Astrocyte of the spinal cord (primary cell): ENCODE data around the gene ZBTB42.
"Not testable (repeated sequence)": the region's sequence is repeated elsewhere in the genome, so short reads cannot be mapped to it uniquely, and the experiment has no call there.

Source experiments
- DNase-seq: peaks from one replicate; pipeline ENCODE4 v3.0.0; 2011; ENCODE audit warnings: low read depth, low spot score
- H3K4me3 ChIP-seq: 2 replicates; pipeline ENCODE4 v1.5.1; 2011; ENCODE audit warnings: low read depth, mild to moderate bottlenecking, low read length, moderate library complexity
- in situ Hi-C: cut with HindIII; loops from 2 replicates; pipeline ENCODE4 v1.10.0; 2017; ENCODE audit warnings: low sequenced_read_pairs
- TF ChIP-seq, protein P1 (sequence below): IDR thresholded peaks from 2 replicates; pipeline ENCODE4 v1.5.1; 2012; ENCODE audit warnings: low read depth, mild to moderate bottlenecking, low read length, inconsistent platforms

Gene ZBTB42

DNA sequence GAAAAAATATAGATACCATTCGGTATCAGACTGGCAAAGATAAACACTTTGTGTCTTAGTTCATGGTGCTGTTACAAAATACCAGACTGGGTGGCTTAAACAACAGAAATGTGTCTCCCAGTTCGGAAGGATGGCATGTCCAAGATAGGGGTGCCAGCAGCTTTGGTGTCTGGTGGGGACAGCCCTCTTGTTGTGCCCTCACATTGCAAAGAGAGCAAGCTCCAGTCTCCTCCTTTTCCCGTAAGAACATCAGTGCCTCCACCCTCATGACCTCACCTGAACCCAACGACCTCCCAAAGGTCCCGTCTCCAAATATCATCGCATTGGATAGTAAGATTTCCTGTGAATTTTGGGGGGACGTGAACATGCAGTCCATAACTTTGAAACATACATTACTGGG, 12.4 kb downstream of the ZBTB42 start:
- no peak for DNase-seq
- H3K4me3 ChIP-seq, result no peak overlapping the region
- TF ChIP-seq, protein P1, sequence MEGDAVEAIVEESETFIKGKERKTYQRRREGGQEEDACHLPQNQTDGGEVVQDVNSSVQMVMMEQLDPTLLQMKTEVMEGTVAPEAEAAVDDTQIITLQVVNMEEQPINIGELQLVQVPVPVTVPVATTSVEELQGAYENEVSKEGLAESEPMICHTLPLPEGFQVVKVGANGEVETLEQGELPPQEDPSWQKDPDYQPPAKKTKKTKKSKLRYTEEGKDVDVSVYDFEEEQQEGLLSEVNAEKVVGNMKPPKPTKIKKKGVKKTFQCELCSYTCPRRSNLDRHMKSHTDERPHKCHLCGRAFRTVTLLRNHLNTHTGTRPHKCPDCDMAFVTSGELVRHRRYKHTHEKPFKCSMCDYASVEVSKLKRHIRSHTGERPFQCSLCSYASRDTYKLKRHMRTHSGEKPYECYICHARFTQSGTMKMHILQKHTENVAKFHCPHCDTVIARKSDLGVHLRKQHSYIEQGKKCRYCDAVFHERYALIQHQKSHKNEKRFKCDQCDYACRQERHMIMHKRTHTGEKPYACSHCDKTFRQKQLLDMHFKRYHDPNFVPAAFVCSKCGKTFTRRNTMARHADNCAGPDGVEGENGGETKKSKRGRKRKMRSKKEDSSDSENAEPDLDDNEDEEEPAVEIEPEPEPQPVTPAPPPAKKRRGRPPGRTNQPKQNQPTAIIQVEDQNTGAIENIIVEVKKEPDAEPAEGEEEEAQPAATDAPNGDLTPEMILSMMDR, result no peak
- in situ Hi-C loops, result no loop called here

DNA sequence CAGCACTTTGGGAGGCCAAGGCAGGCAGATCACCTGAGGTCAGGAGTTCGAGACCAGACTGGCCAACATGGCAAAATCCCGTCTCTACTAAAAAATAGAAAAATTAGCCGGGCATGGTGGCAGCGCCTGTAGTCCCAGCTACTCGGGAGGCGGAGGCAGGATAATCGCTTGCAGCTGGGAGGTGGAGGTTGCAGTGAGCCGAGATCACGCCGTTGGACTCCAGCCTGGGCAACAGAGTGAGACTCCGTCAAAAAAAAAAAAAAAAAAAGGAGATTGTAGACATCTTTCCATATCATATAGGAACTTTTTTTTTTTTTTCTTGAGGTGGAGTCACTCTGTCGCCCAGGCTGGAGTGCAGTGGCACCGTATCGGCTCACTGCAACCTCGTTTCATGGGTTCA, 13.8 kb downstream of the ZBTB42 start:
- peak overlapping the region; percentile 69 for H3K4me3 ChIP-seq
- in situ Hi-C loops, DNase-seq: not testable (repeated sequence)

DNA sequence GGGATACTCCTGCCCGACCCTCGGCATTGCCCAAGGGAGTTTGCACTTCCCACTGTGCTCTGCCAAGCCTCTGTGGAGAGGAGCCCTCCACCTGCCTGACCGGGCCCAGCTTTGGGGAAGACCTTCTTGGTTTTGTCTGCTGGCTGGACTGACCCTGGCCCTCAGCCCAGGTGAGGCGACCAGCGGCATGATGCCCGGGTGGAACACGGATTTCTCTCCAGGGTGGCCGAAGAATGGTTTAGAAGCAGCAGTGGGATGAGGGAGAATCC, 15.6 kb downstream of the ZBTB42 start:
- DNase-seq, result no peak
- TF ChIP-seq, protein P1, result no peak
- in situ Hi-C loops, result no loop called here
- H3K4me3 ChIP-seq, result peak overlapping the region; percentile 69

DNA sequence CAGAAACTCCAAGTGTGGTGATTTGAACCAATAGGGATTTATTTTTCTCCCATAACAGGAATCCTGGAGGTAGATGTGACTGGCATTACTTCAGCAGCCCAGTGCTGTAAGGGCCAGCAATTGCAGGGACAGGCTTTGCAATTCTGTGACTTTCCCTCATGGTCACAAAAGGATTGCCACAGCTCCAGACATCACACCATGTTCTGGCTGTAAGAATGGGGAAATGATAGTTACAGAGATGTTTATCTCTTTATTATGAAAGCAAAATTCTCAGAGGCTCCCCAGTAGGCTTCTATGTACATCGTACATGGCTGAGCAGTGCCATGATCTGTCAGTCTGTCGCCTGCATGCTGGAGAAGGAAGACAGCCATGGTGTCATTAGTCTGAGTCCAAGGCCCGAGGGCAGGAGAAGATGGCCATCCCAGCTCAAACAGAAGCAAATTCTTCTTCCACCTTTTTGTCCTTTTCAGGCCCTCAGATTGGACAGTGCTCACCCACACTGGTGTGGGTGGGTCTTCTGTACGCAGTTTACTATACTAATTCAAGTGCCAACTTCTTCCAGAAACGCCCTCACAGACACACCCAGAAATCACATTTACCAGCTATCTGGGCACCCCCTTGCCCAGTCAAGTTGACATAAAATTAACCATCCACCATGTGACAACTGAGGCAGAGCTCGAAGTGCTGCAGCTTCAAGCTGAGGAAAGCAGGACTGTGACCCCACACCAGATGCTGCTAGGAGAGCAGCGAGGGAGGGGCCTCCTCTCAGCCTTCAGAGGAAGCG, 17.2 kb downstream of the ZBTB42 start:
- no peak for DNase-seq
- no peak overlapping the region for H3K4me3 ChIP-seq
- in situ Hi-C loops, result no loop called here
- TF ChIP-seq, protein P1, result no peak

DNA sequence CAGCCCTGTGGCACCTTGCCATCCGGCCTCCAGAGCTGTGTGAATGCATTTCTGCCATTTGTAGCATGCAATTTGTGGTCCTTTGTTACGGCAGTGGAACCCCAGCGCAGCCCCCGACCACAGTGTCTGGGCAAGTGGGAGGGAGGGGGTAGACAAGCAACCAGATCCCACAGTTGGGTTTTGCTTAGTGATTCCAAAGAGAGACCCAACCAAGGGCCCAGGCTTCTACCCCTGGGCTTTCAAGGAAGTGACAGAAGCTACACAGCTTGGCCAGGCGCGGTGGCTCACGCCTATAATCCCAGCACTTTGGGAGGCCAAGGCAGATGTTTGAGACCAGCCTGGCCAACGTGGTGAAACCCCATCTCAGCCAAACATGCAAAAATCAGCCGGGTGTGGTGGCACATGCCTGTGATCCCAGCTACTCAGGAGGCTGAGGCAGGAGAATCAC, 17.8 kb downstream of the ZBTB42 start:
- no peak for DNase-seq
- no peak overlapping the region for H3K4me3 ChIP-seq
- in situ Hi-C loops, result no loop called here
- TF ChIP-seq, protein P1, result no peak

DNA sequence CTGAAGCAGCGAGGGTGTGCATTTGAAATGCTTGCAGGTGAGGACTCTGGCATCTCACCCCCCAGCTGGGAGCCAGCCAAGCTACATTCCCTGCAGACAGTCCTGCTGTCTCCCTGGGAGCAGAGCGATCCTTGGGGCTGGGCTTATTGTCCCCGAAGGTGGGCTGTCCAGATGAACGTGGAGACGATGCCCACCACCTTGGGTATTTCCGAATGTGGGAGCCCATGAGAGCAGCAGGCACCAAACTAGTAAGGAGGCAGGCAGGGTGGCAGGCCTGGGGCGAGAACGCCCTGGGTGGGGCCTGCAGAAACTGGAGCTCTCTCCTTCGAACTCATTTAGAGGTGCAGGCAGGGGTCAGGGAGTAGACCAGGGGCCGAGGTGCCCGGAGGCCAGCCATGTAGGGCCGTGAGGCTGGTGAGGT, 18.5 kb downstream of the ZBTB42 start:
- DNase-seq, result no peak
- H3K4me3 ChIP-seq, result no peak overlapping the region
- in situ Hi-C loops, result no loop called here
- TF ChIP-seq, protein P1, result no peak

DNA sequence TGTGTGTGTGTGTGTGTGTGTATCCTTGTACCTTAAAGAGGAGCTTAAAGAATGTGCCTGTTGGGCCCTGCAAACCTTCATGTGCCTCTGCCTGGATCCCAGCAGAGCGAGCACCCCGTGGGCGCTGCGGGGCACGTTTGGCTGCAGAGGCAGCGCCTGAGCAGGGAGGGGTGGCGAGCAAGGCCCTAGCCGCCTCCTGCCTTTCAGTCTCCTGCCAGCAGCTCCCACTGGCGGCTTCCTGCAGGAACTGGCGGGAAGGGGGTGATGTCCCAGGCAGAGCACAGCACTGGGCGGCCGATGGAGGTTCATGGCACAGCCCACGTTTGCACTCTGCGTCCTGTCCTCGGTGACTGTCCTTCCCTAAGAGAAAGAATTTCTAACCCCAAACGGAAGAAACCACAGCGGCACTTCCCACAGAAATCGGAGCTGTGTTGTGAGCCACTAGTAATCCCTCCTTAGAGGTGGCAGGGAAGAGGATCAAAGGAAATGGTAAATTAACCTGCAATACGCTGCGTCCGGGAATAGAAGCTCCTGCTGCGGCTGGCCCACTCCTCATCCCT, 19.8 kb downstream of the ZBTB42 start:
- TF ChIP-seq, protein P1, result peak; percentile 83
- DNase-seq, result peak; percentile 74
- in situ Hi-C loops, result no loop called here
- no peak overlapping the region for H3K4me3 ChIP-seq
